Measurements from ENCODE around the gene RPL18.

Gene RPL18

GRCh38 chr19:48603001-48603400 lies 16.0 kb downstream of the RPL18 start:
- DNase-seq (ENCODE audit: low spot score) = no peak
- ChIA-PET POLR2A (ENCODE audit: low non-redundant PET) (no interaction called here), CTCF (interaction anchor here (0.6 kb wide), 1 partner anchor 337 kb away, joined by 3 read pairs; no protein-coding TSS in a partner anchor)
- H3K27ac ChIP-seq = no peak overlapping the region
- no peak for TF ChIP-seq CTCF (conservative IDR thresholded peaks at IDR 0.05; ENCODE audit: low read depth)

DNA sequence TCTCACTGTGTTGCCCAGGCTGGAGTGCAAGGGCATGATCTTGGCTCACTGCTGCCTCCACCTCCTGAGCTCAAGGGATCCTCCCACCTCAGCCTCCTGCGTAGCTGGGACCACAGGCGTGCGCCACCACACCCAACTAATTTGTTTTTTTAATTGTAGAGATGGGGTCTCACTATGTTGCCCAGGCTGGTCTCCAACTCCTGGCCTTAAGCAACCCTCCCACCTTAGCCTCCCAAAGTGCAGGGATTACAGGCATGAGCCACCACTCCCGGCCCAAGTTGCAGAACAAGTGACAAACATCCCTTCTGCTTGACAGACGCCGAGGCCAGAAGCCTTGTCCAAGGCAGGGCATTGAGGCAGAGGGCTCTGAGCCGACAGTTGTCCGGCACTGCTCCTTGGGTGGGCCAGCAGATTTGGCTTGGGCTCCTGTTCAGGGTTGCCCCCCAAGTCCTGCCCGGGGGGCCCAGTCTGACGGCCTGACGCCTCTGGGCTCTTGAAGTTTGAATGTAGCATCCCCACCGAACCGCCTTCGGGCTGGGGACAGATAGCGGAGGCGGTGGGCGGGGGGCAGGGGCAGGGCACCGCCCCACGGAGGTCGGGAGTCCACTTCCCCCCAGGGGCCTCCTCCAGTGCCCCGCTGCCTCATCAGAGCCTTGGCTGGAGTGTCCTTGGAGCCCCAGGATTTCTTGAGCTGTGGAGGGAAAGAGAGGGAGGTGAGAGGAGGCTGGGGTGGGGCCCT lies 18.1 kb downstream of the RPL18 start:
- H3K27ac ChIP-seq = no peak overlapping the region
- ChIA-PET POLR2A (ENCODE audit: low non-redundant PET) (no interaction called here), CTCF (interaction anchor here (0.7 kb wide), 1 partner anchor 414 kb away, joined by 5 read pairs; no protein-coding TSS in a partner anchor)
- no peak for TF ChIP-seq CTCF (conservative IDR thresholded peaks at IDR 0.05; ENCODE audit: low read depth)
- DNase-seq (ENCODE audit: low spot score) = no peak

DNA sequence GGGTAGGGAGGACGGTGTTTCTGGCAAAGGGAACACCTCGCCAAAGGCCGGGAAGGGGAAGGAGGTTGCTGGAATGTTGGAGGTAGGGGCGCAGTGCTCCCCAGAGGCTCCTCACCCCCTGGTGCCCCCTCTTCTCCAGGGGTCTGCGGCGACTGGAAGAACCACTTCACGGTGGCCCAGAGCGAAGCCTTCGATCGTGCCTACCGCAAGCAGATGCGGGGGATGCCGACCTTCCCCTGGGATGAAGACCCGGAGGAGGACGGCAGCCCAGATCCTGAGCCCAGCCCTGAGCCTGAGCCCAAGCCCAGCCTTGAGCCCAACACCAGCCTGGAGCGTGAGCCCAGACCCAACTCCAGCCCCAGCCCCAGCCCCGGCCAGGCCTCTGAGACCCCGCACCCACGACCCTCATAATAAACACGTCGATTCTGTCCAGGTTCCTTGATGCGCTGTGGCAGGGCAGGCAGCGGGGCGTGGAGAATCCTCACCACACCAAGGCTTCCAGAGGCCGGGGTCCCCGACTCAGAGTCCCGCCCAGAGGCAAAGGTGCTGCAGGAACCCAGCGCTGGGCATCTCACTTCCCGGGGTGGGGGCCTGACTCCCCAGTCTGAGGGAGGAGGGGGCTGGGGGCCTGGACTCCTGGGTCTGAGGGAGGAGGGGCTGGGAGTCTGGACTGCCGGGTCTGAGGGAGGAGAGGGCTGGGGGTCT lies 19.8 kb downstream of the RPL18 start:
- ChIA-PET CTCF (no interaction called here), POLR2A (ENCODE audit: low non-redundant PET) (no interaction called here)
- DNase-seq (ENCODE audit: low spot score) = no peak

DNA sequence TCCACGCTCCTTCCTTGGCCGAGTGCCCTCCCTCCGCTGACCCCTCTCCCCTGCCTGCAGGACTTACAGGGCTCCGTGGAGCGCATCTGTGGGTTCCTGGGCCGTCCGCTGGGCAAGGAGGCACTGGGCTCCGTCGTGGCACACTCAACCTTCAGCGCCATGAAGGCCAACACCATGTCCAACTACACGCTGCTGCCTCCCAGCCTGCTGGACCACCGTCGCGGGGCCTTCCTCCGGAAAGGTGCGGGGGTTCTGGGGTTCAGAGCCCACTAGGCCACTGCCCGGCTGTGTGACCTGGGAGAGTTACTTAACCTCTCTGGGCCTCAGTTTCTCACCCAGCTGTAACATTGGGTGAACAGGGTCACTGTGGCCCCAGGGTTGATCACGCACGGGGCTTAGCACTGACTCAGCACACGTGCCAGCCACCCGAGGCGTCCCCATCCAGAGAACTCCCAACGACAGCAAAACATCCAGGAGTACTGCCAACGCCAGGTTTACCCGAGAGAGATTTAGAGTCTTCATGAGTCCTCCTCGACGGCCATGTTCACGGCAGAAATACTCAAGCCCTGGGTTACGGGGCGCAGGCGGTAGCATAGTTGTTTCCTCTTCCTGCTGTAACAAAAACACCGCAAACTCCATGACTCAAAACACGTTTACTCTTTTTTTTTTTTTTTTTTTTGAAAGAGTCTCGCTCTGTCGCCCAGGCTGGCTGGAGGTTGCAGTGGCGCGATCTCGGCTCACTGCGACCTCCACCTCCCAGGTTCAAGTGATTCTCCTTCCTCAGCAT lies 22.1 kb downstream of the RPL18 start:
- POLR2A ChIA-PET (ENCODE audit: low non-redundant PET) = no interaction called here
- no peak for DNase-seq (ENCODE audit: low spot score)
- no peak for TF ChIP-seq CTCF (conservative IDR thresholded peaks at IDR 0.05; ENCODE audit: low read depth)
- H3K27ac ChIP-seq = no peak overlapping the region
- CTCF ChIA-PET = no interaction called here

More for the DNA sequence above, 19.8 kb downstream of the RPL18 start:
- H3K27ac ChIP-seq = no peak overlapping the region
- TF ChIP-seq CTCF (conservative IDR thresholded peaks at IDR 0.05; ENCODE audit: low read depth) = no peak

DNA sequence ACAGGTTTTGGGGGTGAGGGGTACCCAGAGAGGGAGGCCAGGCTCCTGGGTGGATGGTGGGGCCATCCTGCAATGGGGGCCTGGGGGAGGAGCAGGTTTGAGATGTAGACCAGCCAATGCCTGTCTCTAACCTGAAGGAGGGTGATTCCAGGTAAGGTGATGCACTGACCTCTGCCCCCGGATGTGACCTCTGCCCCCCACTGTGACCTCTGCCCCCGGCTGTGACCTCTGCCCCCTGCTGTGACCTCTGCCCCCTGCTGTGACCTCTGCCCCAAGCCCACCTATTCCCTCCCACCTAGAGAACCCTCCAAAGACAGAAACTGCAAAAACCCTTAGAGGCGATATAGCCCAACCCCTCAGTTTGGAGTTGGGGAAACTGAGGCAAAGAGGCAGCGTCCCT lies 22.7 kb downstream of the RPL18 start:
- no peak overlapping the region for H3K27ac ChIP-seq
- no peak for TF ChIP-seq CTCF (conservative IDR thresholded peaks at IDR 0.05; ENCODE audit: low read depth)
- ChIA-PET POLR2A (ENCODE audit: low non-redundant PET) (no interaction called here), CTCF (no interaction called here)
- no peak for DNase-seq (ENCODE audit: low spot score)

GRCh38 chr19:48595833-48596232 lies 23.1 kb downstream of the RPL18 start:
- DNase-seq (ENCODE audit: low spot score) = no peak
- no peak for TF ChIP-seq CTCF (conservative IDR thresholded peaks at IDR 0.05; ENCODE audit: low read depth)
- ChIA-PET POLR2A (ENCODE audit: low non-redundant PET) (no interaction called here), CTCF (interaction anchor here (1.4 kb wide), 1 partner anchor 12 kb away, joined by 7 read pairs; no protein-coding TSS in a partner anchor)
- H3K27ac ChIP-seq = no peak overlapping the region

Data from RWPE1 (cell line).